B cell (primary cell): Measurements from ENCODE around the gene SLC35F5. TPM values are rescaled to one million over a fixed set of nuclear protein-coding genes. Genes with fewer than 3 reads are reported as not detected.

ENCODE experiments used
- ATAC-seq: fragments of 200-7000 bp; cut with Tn5 transposase; one replicate; pipeline ENCODE4 v1.10.0; 2021; ENCODE audit warnings: low read depth, mild to moderate bottlenecking, moderate number of reproducible peaks, moderate library complexity
- CTCF ChIA-PET: fragments of 350-600 bp; sonication (Branson Sonifier 250); formaldehyde crosslinking; loops from one replicate; lab custom pipeline; 2021; ENCODE audit warnings: antibody characterized with exemption, inconsistent platforms; lab: Charles Lee
- POLR2A ChIA-PET: fragments of 350-600 bp; sonication (Branson Sonifier 250); formaldehyde crosslinking; loops from one replicate; lab custom pipeline; 2021; ENCODE audit warnings: antibody characterized with exemption; lab: Charles Lee
- DNase-seq: peaks from one replicate; pipeline ENCODE4 v3.0.0; 2013
- H2AFZ ChIP-seq: 2 replicates; pipeline ENCODE4 v1.6.1; 2012; ENCODE audit warnings: mild to moderate bottlenecking, low read depth, low read length; ENCODE audit not compliant: insufficient read depth, poor library complexity, severe bottlenecking
- H3K27ac ChIP-seq, 2 donors: 1 replicate in 1 of 2; 2 replicates in 1 of 2; pipeline ENCODE4 v1.5.1; 2012 to 2013; ENCODE audit warnings: low read length in 2 of 2, mild to moderate bottlenecking in 2 of 2, moderate library complexity in 1 of 2
- H3K27me3 ChIP-seq, 4 experiments: fragments of 200-600 bp in 1 of 4; sonication (generic) in 1 of 4; replicated peaks in 1 of 4; 1 replicate in 2 of 4; 2 replicates in 2 of 4; pipeline versions ENCODE4 v1.6.1 to v1.7.0; 2013 to 2016; ENCODE audit warnings: low read length in 3 of 4, mild to moderate bottlenecking in 2 of 4, mixed read lengths in 1 of 4, moderate library complexity in 1 of 4; ENCODE audit not compliant: insufficient read depth in 4 of 4, control insufficient read depth in 3 of 4; ENCODE audit errors: control extremely low read depth in 1 of 4
- H3K36me3 ChIP-seq, 2 experiments: replicated peaks in 1 of 2; 1 replicate in 1 of 2; 2 replicates in 1 of 2; pipeline versions ENCODE4 v1.6.1 to v1.7.1; 2013; ENCODE audit warnings: low read length in 1 of 2; ENCODE audit not compliant: insufficient read depth in 2 of 2, control insufficient read depth in 1 of 2; ENCODE audit errors: control extremely low read depth in 1 of 2, extremely low read depth in 1 of 2
- H3K4me1 ChIP-seq, 2 donors: fragments of 200-600 bp in 1 of 2; sonication (generic) in 1 of 2; 1 replicate in 1 of 2; 2 replicates in 1 of 2; pipeline versions ENCODE4 v1.5.1 to v1.6.1; 2013 to 2017; ENCODE audit warnings: low read length in 2 of 2; ENCODE audit not compliant: control insufficient read depth in 2 of 2, insufficient read depth in 2 of 2
- H3K4me2 ChIP-seq: replicated peaks from 2 replicates; pipeline ENCODE3; 2012; ENCODE audit warnings: mild to moderate bottlenecking, low read depth, low read length; ENCODE audit not compliant: poor library complexity, severe bottlenecking
- H3K4me3 ChIP-seq, 5 experiments: fragments of 200-600 bp in 1 of 5; sonication (generic) in 1 of 5; 1 replicate in 3 of 5; 2 replicates in 2 of 5; pipeline versions ENCODE4 v1.5.1 to v1.7.0; 2011 to 2016; ENCODE audit warnings: low read length in 4 of 5, mild to moderate bottlenecking in 4 of 5, low read depth in 2 of 5, control low read depth in 1 of 5, moderate library complexity in 1 of 5; ENCODE audit not compliant: insufficient read depth in 1 of 5; ENCODE audit errors: control extremely low read depth in 1 of 5, extremely low read depth in 1 of 5
- H3K79me2 ChIP-seq: fragments of 200-600 bp; sonication (generic); one replicate; pipeline ENCODE4 v1.6.0; 2016; ENCODE audit warnings: low read length; ENCODE audit not compliant: control insufficient read depth, insufficient read depth
- H3K9ac ChIP-seq: fragments of 200-600 bp; sonication (generic); 2 replicates; pipeline ENCODE4 v1.6.1; 2017; ENCODE audit warnings: mild to moderate bottlenecking, low read length, moderate library complexity
- H3K9me3 ChIP-seq, 3 donors: one replicate each; pipeline versions ENCODE4 v1.6.1 to v1.7.1; 2013; ENCODE audit warnings: low read length in 2 of 3; ENCODE audit not compliant: control insufficient read depth in 2 of 3, insufficient read depth in 1 of 3; ENCODE audit errors: control extremely low read depth in 1 of 3
- H4K20me1 ChIP-seq: 2 replicates; pipeline ENCODE4 v1.6.0; 2012; ENCODE audit warnings: mild to moderate bottlenecking, low read length; ENCODE audit not compliant: insufficient read depth, control insufficient read depth, poor library complexity, severe bottlenecking
- H3K27ac Mint-ChIP-seq: one replicate; pipeline ENCODE4 v1.8.0; 2021; ENCODE audit warnings: mixed read lengths
- H3K27me3 Mint-ChIP-seq: one replicate; pipeline ENCODE4 v1.8.0; 2021; ENCODE audit warnings: mixed read lengths
- H3K4me1 Mint-ChIP-seq: one replicate; pipeline ENCODE4 v1.8.0; 2021; ENCODE audit warnings: mixed read lengths
- H3K4me3 Mint-ChIP-seq: one replicate; pipeline ENCODE4 v1.8.0; 2021; ENCODE audit warnings: mixed read lengths
- H3K9me3 Mint-ChIP-seq: one replicate; pipeline ENCODE4 v1.8.0; 2022; ENCODE audit warnings: mixed read lengths; ENCODE audit not compliant: insufficient read depth
- CTCF ChIP-seq: fragments of 200-600 bp; IDR thresholded peaks from one replicate; pipeline ENCODE4 v1.8.0; 2022; ENCODE audit warnings: antibody characterized with exemption, mild to moderate bottlenecking
- EZH2 ChIP-seq: IDR thresholded peaks from 2 replicates; pipeline ENCODE4 v1.6.1; 2012; ENCODE audit warnings: borderline replicate concordance, low read depth, mild to moderate bottlenecking, moderate library complexity, low read length; ENCODE audit not compliant: insufficient read depth, poor library complexity, severe bottlenecking
- WGBS: methylation state at CpG from one replicate; pipeline ENCODE4 v1.1.5; 2013; ENCODE audit warnings: missing lambda C conversion rate; ENCODE audit not compliant: insufficient coverage; 5-methylcytosine and 5-hydroxymethylcytosine counted together
- intact Hi-C: fragments of 100-400 bp; cut with micrococcal nuclease; formaldehyde crosslinking; loops from one replicate; pipeline ENCODE4 v1.10.0; 2022
- polyA plus RNA-seq: library from polyadenylated mRNA; depleted of rRNA; stranded (reverse); fragments of >200 nt; gene quantifications from 2 replicates; pipeline ENCODE4 v1.2.3, GENCODE V29; 2012
- total RNA-seq, 2 donors: library from RNA; stranded (reverse); fragments of 120-200 nt in 1 of 2; gene quantifications; 1 replicate in 1 of 2; 2 replicates in 1 of 2; pipeline versions ENCODE4 v1.2.3 to v1.2.4, GENCODE V29; 2013 to 2022

The SLC35F5 gene
- total and polyA plus RNA-seq, 2 donors (not counting 1 experiment from before 2014, with no cell fraction given), result 9.8 to 75.5 TPM

- Mint-ChIP-seq H3K9me3 (no peaks in the 10 kb centered on the region), H3K4me1 (no peaks in the 10 kb centered on the region), H3K4me3 (no peak overlapping the region), H3K27ac (no peak overlapping the region), H3K27me3 (no peaks in the 10 kb centered on the region)
- no peaks in the 10 kb centered on the region for H3K79me2 ChIP-seq
- no peak for TF ChIP-seq EZH2
- TF ChIP-seq CTCF, result peak; percentile 43
- H2AFZ ChIP-seq, result no peak overlapping the region
- no peak overlapping the region for H3K4me3 ChIP-seq
- H3K27me3 ChIP-seq, result no peaks in the 10 kb centered on the region
- H3K9me3 ChIP-seq, result no peaks in the 10 kb centered on the region
- no peak overlapping the region for H3K4me2 ChIP-seq
- H3K36me3 ChIP-seq, result peaks cover 8 to 36% of the 10 kb centered on the region in 2 experiments
- ATAC-seq (no peak), DNase-seq (peak; percentile 10)
- H3K27ac ChIP-seq, result no peak overlapping the region
- ChIA-PET CTCF (interaction anchor here (0.6 to 1.3 kb wide), 4 partner anchors 18 to 257 kb away, joined by 3 to 4 read pairs (median 3); no protein-coding TSS in a partner anchor), POLR2A (no interaction called here)
- intact Hi-C loops, result no loop called here
- no CpG with 5 or more reads among the region's 3 CpGs for WGBS
- no peaks in the 10 kb centered on the region for H4K20me1 ChIP-seq
- no peaks in the 10 kb centered on the region for H3K4me1 ChIP-seq
- no peak overlapping the region for H3K9ac ChIP-seq
Observed at GRCh38 chr2:113720167-113720566, 36.3 kb downstream of the SLC35F5 start.

GRCh38 chr2:113716291-113716690, 40.2 kb downstream of the SLC35F5 start:
- POLR2A ChIA-PET, result no interaction called here
- no peaks in the 10 kb centered on the region for H3K4me1 ChIP-seq
- no peaks in the 10 kb centered on the region for H3K79me2 ChIP-seq
- Mint-ChIP-seq H3K4me1 (no peaks in the 10 kb centered on the region), H3K27ac (no peak overlapping the region), H3K4me3 (no peak overlapping the region), H3K9me3 (no peaks in the 10 kb centered on the region), H3K27me3 (no peaks in the 10 kb centered on the region)
- H3K27ac ChIP-seq, result no peak overlapping the region
- CTCF ChIA-PET, result interaction anchor here (1.2 to 2.3 kb wide), 2 partner anchors 14 to 16 kb away, joined by 5 to 8 read pairs; no protein-coding TSS in a partner anchor
- WGBS, result 100% methylated on average over 1 of the region's 3 CpGs
- no peak overlapping the region for H3K4me3 ChIP-seq
- H2AFZ ChIP-seq, result no peak overlapping the region
- no peaks in the 10 kb centered on the region for H3K27me3 ChIP-seq
- no peak for ATAC-seq
- intact Hi-C loops, result no loop called here
- H3K9me3 ChIP-seq, result no peaks in the 10 kb centered on the region
- no peak for TF ChIP-seq CTCF
- TF ChIP-seq EZH2, result no peak
- no peak overlapping the region for H3K4me2 ChIP-seq
- DNase-seq, result no peak
- H3K36me3 ChIP-seq, result peaks cover 8 to 43% of the 10 kb centered on the region in 2 experiments
- H3K9ac ChIP-seq, result no peak overlapping the region
- no peaks in the 10 kb centered on the region for H4K20me1 ChIP-seq
